Activated CD8-positive, alpha-beta memory T cell treated with anti-CD3 and anti-CD28 coated beads, Interleukin-2, amount 10 ng/mL, durations not matched to agents 7 days and 5 days (primary cell): ENCODE measurements around the gene RASGRP1. TPM values are rescaled to one million over a fixed set of nuclear protein-coding genes. Genes with fewer than 3 reads are reported as not detected.
A peak's percentile ranks its signal among the peaks of the same experiment; 100 is the strongest.

Source experiments
- ATAC-seq: fragments of 150-1000 bp; cut with Tn5 transposase; one replicate; pipeline ENCODE4 v1.10.0; 2021; ENCODE audit warnings: moderate library complexity
- CTCF ChIA-PET: fragments of 350-600 bp; sonication (Branson Sonifier 250); formaldehyde crosslinking; loops from one replicate; lab custom pipeline; 2021; ENCODE audit warnings: antibody characterized with exemption; lab: Charles Lee
- DNase-seq: peaks from one replicate; pipeline ENCODE4 v3.0.0-alpha.2; 2020
- H3K27ac Mint-ChIP-seq: one replicate; pipeline ENCODE4 v1.8.0; 2021; ENCODE audit warnings: mild to moderate bottlenecking, mixed read lengths
- H3K27me3 Mint-ChIP-seq: one replicate; pipeline ENCODE4 v1.8.0; 2021; ENCODE audit warnings: mixed read lengths
- H3K36me3 Mint-ChIP-seq: one replicate; pipeline ENCODE4 v1.8.0; 2021; ENCODE audit warnings: mild to moderate bottlenecking, mixed read lengths
- H3K4me1 Mint-ChIP-seq: one replicate; pipeline ENCODE4 v1.8.0; 2021; ENCODE audit warnings: mixed read lengths
- H3K4me3 Mint-ChIP-seq: one replicate; pipeline ENCODE4 v1.8.0; 2021; ENCODE audit warnings: mild to moderate bottlenecking, moderate library complexity, mixed read lengths
- H3K9me3 Mint-ChIP-seq: one replicate; pipeline ENCODE4 v1.8.0; 2022; ENCODE audit warnings: low read depth, mixed read lengths
- total RNA-seq, 2 experiments: library from RNA; stranded (reverse); gene quantifications; one replicate each; pipeline ENCODE4 v1.2.3, GENCODE V29; 2021

The RASGRP1 gene
- total RNA-seq, 2 experiments from 2014 or later = 143 to 202 TPM

DNA sequence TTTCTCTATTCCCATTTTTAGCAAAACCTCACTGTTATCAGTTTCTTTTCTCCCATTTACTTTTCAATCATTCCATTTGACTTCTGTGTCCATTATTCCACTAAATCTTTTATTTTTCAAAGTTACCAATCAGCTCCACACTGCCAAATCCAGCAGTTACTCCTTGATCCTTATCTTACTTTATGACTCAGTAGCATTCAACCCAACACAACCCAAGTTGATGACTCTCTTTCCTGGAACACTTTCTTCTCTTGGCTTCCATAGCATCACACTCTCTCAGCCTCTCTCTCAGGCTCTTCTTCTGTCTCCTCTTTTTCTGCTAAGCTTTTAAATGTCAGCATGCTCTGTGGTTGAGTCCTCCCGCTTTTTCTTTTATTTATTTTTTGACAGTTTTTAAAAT lies 36.3 kb downstream of the RASGRP1 start:
- CTCF ChIA-PET = interaction anchor here (1.2 kb wide), 1 partner anchor 171 kb away, joined by 3 read pairs; no protein-coding TSS in a partner anchor
- Mint-ChIP-seq H3K27me3 (no peaks in the 10 kb centered on the region), H3K27ac (peak overlapping the region; percentile 9), H3K4me3 (no peak overlapping the region), H3K4me1 (peaks cover 87% of the 10 kb centered on the region), H3K9me3 (no peaks in the 10 kb centered on the region), H3K36me3 (peaks cover 88% of the 10 kb centered on the region)
- no peak for ATAC-seq
- DNase-seq = no peak

DNA sequence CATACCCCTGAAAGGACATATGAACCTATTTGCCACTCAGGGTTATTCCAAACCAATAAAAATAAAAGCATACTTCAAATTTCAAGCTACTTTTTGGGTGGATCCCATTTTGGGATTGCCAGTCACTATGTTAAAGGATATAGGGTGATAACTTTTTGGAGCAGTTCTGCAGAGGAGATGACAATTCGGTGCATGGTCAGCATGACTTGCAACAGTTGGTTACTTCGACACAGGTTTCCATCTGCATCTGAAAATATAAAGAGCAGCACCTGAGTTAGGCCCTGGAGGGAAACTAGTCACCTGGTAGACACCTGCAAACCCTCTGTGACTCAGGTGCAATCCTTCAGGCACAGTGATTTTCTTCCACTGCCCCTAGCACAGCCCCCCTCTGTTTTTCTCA lies 38.5 kb downstream of the RASGRP1 start:
- no peaks in the 10 kb centered on the region for H3K9me3 Mint-ChIP-seq
- DNase-seq (no peak), ATAC-seq (no peak)
- H3K4me1 Mint-ChIP-seq = peaks cover 81% of the 10 kb centered on the region
- peaks cover 83% of the 10 kb centered on the region for H3K36me3 Mint-ChIP-seq
- no peak overlapping the region for H3K4me3 Mint-ChIP-seq
- no peaks in the 10 kb centered on the region for H3K27me3 Mint-ChIP-seq
- peak overlapping the region; percentile 25 for H3K27ac Mint-ChIP-seq
- CTCF ChIA-PET = interaction anchor here (0.7 to 1.5 kb wide), 3 partner anchors 133 to 173 kb away, joined by 3 to 5 read pairs (median 3); no protein-coding TSS in a partner anchor

DNA sequence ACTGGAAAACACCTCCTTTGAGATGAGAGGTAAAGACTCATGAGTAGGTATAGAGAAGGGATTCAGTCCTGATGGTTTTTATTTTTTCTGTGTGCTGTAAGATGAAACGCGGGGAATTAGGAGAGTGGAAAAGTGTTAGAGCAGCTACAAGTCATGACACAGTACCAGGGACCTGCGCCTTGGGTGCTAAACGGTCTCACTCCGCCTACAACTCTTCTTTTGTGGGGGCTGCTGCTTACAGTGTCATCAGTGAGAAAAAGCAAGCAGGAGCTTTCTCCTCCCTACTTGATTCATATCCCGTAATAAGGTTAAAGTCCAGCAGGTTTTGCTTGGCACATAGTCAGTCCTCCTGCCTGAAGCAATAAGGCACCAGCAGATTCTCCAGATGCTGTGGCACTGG lies 39.1 kb downstream of the RASGRP1 start:
- Mint-ChIP-seq H3K9me3 (no peaks in the 10 kb centered on the region), H3K27me3 (no peaks in the 10 kb centered on the region), H3K36me3 (peaks cover 76% of the 10 kb centered on the region), H3K27ac (peak overlapping the region; percentile 39), H3K4me1 (peaks cover 74% of the 10 kb centered on the region), H3K4me3 (no peak overlapping the region)
- ATAC-seq (no peak), DNase-seq (no peak)
- CTCF ChIA-PET = interaction anchor here (0.7 to 1.5 kb wide), 4 partner anchors 9 to 174 kb away, joined by 3 to 5 read pairs (median 3); no protein-coding TSS in a partner anchor

DNA sequence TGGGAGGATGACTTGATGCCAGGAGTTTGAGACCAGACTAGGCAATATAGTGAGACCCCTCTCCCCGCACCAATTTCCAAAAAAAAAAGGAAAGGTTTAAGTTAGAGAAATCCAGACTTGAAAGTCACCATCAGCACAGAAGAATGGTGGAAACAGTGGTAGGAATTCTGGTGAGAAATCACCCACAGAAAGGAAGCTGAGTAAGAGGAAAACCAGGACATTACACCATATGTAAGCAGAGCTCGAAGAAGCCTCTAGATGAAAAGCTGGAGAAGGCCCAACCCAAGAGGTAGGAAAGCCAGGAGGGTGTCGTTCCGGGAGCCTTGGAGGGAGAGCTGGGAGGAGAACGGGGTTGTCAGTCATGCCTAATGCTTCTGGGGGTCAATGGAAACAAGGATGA lies 40.5 kb downstream of the RASGRP1 start:
- ATAC-seq (no peak), DNase-seq (no peak)
- Mint-ChIP-seq H3K27me3 (no peaks in the 10 kb centered on the region), H3K27ac (peak overlapping the region; percentile 34), H3K9me3 (no peaks in the 10 kb centered on the region), H3K36me3 (peaks cover 70% of the 10 kb centered on the region), H3K4me1 (peaks cover 68% of the 10 kb centered on the region), H3K4me3 (no peak overlapping the region)
- CTCF ChIA-PET = no interaction called here

DNA sequence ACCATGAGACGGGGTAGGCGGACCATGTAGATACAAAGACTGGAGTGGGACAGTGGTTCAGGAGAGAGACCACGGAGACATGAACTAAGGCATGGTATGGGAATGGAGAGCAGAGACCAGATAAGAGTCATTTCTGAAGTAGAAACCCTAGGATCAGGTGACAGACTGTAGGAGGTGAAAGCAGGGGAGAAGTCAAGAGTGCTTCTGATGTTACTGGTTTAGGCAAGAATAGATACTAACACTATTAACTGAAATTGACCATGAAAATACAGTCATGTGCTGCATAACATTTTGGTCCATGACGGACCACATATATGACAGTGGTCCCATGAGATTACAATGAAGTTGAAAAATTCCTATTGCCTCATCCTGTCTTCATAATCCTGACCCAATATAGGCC lies 41.7 kb downstream of the RASGRP1 start:
- CTCF ChIA-PET = interaction anchor here (1.2 to 3.2 kb wide), 5 partner anchors 12 to 177 kb away, joined by 4 to 14 read pairs (median 5); partner anchors contain the start of gene RASGRP1
- DNase-seq (no peak), ATAC-seq (peak; percentile 31)
- Mint-ChIP-seq H3K36me3 (peaks cover 67% of the 10 kb centered on the region), H3K4me1 (peaks cover 61% of the 10 kb centered on the region), H3K9me3 (no peaks in the 10 kb centered on the region), H3K4me3 (no peak overlapping the region), H3K27me3 (no peaks in the 10 kb centered on the region), H3K27ac (peak overlapping the region; percentile 69)

DNA sequence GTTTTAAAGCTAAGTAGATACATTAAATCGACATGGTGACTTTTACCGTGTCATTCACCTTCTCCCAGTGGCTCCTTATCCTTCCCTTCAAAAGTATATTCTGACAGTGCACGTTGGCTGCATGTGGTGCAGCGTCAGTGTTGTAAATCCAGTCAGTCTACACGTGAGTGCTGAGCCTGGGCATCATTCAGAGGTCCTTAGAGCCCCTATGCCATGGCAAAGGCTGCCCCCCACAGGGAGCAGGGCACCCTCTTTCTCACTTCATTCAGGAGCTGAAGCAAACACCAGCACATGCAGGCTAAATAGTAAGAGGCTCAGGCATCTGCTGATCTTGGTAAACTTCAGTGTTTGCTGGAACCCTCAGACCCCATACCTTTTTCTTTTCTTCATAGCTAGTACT lies 43.3 kb downstream of the RASGRP1 start:
- Mint-ChIP-seq H3K4me1 (peaks cover 55% of the 10 kb centered on the region), H3K27ac (peak overlapping the region; percentile 59), H3K27me3 (no peaks in the 10 kb centered on the region), H3K4me3 (no peak overlapping the region), H3K36me3 (peaks cover 65% of the 10 kb centered on the region), H3K9me3 (no peaks in the 10 kb centered on the region)
- ATAC-seq (peak; percentile 21), DNase-seq (no peak)
- CTCF ChIA-PET = interaction anchor here (1.2 to 4.4 kb wide), 5 partner anchors 10 to 170 kb away, joined by 3 to 18 read pairs (median 5); partner anchors contain the start of gene RASGRP1

DNA sequence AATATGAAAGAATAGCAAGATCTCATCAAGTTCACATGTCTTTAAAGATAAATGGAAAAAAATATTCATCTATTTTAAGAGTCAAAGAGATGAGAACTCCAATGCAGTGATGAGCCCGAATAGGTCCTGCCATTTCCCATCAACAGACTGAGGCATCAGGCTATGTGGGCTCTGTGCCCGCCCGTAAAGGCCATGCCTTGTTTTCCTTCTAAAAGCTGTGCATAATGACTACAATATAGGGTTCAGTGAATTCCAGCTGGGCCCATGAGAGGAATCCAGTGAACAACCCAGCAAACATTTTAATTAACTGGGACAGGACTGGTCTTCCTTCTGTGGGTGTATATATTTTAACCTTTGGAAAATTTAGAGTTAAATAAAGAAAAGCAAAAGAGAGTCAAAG lies 44.6 kb downstream of the RASGRP1 start:
- Mint-ChIP-seq H3K4me3 (no peak overlapping the region), H3K9me3 (no peaks in the 10 kb centered on the region), H3K36me3 (peaks cover 66% of the 10 kb centered on the region), H3K27ac (peak overlapping the region; percentile 5), H3K27me3 (no peaks in the 10 kb centered on the region), H3K4me1 (peaks cover 54% of the 10 kb centered on the region)
- no peak for ATAC-seq
- DNase-seq = no peak
- CTCF ChIA-PET = interaction anchor here (0.8 to 4.4 kb wide), 4 partner anchors 9 to 179 kb away, joined by 3 to 18 read pairs (median 10); no protein-coding TSS in a partner anchor

DNA sequence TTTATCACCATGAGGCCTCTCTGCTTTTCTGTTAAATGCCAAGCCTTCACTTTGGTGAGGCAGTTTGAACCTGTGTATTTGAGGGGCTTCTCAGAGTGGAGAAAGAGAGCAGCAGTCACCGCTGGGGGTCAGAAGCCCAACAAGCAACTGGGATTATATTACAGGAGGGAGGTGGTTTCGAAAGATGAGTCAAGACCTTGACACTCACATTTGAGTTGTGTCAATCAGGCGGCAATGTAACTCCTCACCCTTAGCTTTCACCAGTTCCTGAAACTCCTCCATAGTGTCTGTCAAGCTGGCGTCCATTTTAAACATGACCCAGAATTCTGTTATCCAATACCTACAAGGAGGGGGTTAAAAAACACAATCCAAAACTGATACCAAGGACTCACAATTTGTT lies 46.5 kb downstream of the RASGRP1 start:
- CTCF ChIA-PET = interaction anchor here (1.2 to 4.4 kb wide), 4 partner anchors 135 to 181 kb away, joined by 3 to 18 read pairs (median 4); no protein-coding TSS in a partner anchor
- ATAC-seq = no peak
- Mint-ChIP-seq H3K4me3 (no peak overlapping the region), H3K27me3 (no peaks in the 10 kb centered on the region), H3K36me3 (peaks cover 68% of the 10 kb centered on the region), H3K4me1 (peaks cover 51% of the 10 kb centered on the region), H3K27ac (peak overlapping the region; percentile 42), H3K9me3 (no peaks in the 10 kb centered on the region)
- DNase-seq = no peak

DNA sequence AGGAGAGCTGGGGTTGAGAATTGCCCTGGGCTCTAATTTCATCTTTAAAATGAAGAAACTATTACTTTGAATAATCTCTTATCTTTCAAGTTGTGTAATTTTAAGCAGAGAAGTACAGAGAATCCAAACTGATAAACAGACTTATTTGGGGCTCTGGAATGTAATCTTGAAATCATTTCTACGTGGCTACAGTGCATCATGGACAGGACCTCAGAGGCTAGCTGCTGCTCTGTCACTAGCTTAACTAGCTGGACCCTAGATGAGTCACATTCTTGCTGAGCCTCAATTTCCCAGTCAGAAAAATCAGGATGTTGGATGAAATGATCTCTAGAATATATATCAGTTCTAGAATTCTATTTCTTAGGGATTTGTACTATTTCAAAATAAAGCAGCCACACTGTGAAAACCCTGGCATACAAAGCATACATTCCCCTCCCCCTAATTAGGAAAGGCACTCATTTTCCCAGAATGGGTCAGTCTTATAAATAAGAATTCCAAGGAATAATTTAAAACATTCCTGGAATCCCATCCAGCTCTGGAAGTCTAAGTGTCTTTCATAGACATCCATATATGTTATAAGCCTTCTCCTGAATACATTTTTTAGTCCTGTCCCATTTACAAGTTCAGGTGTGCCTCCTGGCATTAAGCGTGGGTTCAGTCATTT lies 47.2 kb downstream of the RASGRP1 start:
- Mint-ChIP-seq H3K9me3 (no peaks in the 10 kb centered on the region), H3K36me3 (peaks cover 69% of the 10 kb centered on the region), H3K27ac (peak overlapping the region; percentile 42), H3K4me1 (peaks cover 45% of the 10 kb centered on the region), H3K27me3 (no peaks in the 10 kb centered on the region), H3K4me3 (no peak overlapping the region)
- no peak for DNase-seq
- ATAC-seq = no peak
- CTCF ChIA-PET = interaction anchor here (0.8 to 4.4 kb wide), 3 partner anchors 11 to 174 kb away, joined by 3 to 18 read pairs (median 5); no protein-coding TSS in a partner anchor

DNA sequence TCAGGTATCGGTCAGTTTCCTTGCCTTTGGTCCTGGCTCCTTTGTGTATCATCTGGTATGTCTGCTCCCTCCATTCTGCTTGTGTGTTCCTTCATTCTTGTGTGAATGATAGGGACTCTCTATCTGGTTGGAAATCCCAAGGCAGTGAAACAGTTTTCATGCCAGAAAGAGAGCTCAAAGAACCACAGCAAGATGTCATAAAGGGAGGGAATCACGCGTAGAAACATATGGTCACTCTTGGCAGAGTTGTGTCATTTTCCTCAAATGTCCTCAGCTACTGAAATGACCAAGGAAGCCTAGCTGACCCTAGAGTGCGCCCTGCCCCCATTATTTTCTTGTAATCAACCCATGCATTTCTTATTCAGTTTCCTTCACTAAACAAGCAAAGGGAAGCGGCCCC lies 48.0 kb downstream of the RASGRP1 start:
- Mint-ChIP-seq H3K36me3 (peaks cover 71% of the 10 kb centered on the region), H3K9me3 (no peaks in the 10 kb centered on the region), H3K27me3 (no peaks in the 10 kb centered on the region), H3K4me1 (peaks cover 44% of the 10 kb centered on the region), H3K4me3 (no peak overlapping the region), H3K27ac (no peak overlapping the region)
- DNase-seq (no peak), ATAC-seq (no peak)
- CTCF ChIA-PET = interaction anchor here (0.7 to 0.8 kb wide), 2 partner anchors 9 to 10 kb away, joined by 3 read pairs; no protein-coding TSS in a partner anchor

DNA sequence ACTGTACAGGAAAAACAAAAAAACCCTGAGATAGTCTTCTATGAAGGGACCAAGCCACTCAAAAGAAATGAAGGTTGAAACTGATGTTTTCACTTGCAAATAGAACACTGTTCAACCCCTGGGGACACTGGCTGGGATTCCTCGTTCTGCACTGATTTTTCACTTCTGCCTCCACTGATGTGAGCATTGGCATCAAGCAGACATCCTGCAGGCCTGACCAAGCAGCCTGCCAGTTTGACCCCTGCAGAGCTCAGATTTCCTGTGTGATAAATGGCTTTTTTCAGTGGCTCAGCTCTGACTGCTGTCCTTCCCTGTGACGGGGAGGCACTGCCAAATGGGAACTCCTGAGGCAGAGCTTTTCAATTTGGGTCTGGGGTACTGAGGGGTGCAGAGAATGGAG lies 50.0 kb downstream of the RASGRP1 start:
- ATAC-seq = no peak
- peaks cover 54% of the 10 kb centered on the region for H3K4me1 Mint-ChIP-seq
- H3K27ac Mint-ChIP-seq = peak overlapping the region; percentile 64
- CTCF ChIA-PET = interaction anchor here (1.3 kb wide), 1 partner anchor 24 kb away, joined by 3 read pairs; no protein-coding TSS in a partner anchor
- no peak for DNase-seq
- no peaks in the 10 kb centered on the region for H3K27me3 Mint-ChIP-seq
- peaks cover 83% of the 10 kb centered on the region for H3K36me3 Mint-ChIP-seq
- H3K9me3 Mint-ChIP-seq = no peaks in the 10 kb centered on the region
- H3K4me3 Mint-ChIP-seq = no peak overlapping the region

DNA sequence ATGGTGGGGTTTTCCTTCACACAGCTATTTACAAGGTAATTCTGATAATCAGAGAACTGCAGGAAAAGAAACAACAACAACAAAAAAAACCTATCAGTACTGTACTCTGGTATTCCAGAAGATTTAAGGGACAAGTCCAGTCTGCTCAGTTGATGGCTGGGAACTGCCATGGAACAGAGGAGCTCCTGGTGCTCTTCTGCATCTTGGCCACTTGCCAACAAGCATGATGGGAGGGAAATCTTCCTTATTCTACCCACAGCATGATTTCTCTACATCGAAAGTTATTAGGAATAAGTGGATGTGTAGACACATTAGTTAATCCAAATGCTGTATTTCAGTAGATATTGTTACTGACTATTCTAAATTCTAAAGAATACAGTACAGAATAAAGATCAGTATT lies 51.7 kb downstream of the RASGRP1 start:
- ATAC-seq = no peak
- Mint-ChIP-seq H3K9me3 (no peaks in the 10 kb centered on the region), H3K36me3 (peaks cover 86% of the 10 kb centered on the region), H3K4me1 (peaks cover 61% of the 10 kb centered on the region), H3K27me3 (no peaks in the 10 kb centered on the region), H3K27ac (peak overlapping the region; percentile 15), H3K4me3 (no peak overlapping the region)
- DNase-seq = no peak
- CTCF ChIA-PET = interaction anchor here (0.8 to 3.7 kb wide), 4 partner anchors 9 to 176 kb away, joined by 3 to 14 read pairs (median 4); no protein-coding TSS in a partner anchor

DNA sequence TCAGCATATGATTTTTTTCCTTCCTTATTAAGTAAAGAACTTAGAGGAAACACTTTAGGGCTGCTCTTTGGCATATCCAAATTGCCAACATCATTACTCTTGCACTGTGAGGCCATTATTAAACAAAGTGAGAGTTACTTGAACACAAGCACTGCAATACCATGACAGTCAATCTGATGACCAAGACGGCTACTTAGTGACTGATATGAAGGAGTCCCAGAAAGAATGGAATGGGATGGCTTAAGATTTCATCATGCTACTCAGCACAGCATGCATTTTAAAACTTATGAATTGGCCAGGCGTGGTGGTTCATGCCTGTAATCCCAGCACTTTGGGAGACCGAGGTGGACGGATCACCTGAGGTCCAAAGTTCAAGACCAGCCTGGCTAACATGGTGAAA lies 55.5 kb downstream of the RASGRP1 start:
- Mint-ChIP-seq H3K27ac (peak overlapping the region; percentile 83), H3K9me3 (no peaks in the 10 kb centered on the region), H3K36me3 (peaks cover 87% of the 10 kb centered on the region), H3K4me3 (peak overlapping the region; percentile 24), H3K4me1 (peaks cover 65% of the 10 kb centered on the region), H3K27me3 (no peaks in the 10 kb centered on the region)
- CTCF ChIA-PET = interaction anchor here (1.5 kb wide), 1 partner anchor 46 kb away, joined by 4 read pairs; no protein-coding TSS in a partner anchor
- DNase-seq = no peak
- peak; percentile 17 for ATAC-seq
